B cell (primary cell): Measurements from ENCODE around the gene SNX32.

Experiments used
- CTCF ChIP-seq: fragments of 200-600 bp; IDR thresholded peaks from one replicate; pipeline ENCODE4 v1.8.0; 2022; ENCODE audit warnings: antibody characterized with exemption, mild to moderate bottlenecking
- EZH2 ChIP-seq: IDR thresholded peaks from 2 replicates; pipeline ENCODE4 v1.6.1; 2012; ENCODE audit warnings: borderline replicate concordance, low read depth, mild to moderate bottlenecking, moderate library complexity, low read length; ENCODE audit not compliant: insufficient read depth, poor library complexity, severe bottlenecking

GRCh38 chr11:65826984-65827735, 6.6 kb upstream of the SNX32 start:
- TF ChIP-seq CTCF (no peak), EZH2 (no peak)
